Vagina (tissue), 2 donors: ENCODE data around the gene BFSP1. TPM values are rescaled to one million over a fixed set of nuclear protein-coding genes. Genes with fewer than 3 reads are reported as not detected.

ENCODE experiments used
- DNase-seq, 2 donors: peaks; one replicate each; pipeline ENCODE4 v3.0.0-alpha.2; 2017; ENCODE audit errors: extremely low spot score in 2 of 2
- H3K27ac ChIP-seq: fragments of 200-600 bp; sonication (generic); one replicate; pipeline ENCODE4 v1.5.1; 2019
- H3K27me3 ChIP-seq: fragments of 200-600 bp; sonication (generic); one replicate; pipeline ENCODE4 v1.5.1; 2019
- H3K36me3 ChIP-seq, 2 donors: fragments of 200-600 bp; sonication (generic); one replicate each; pipeline ENCODE4 v1.5.1; 2017 to 2019
- H3K4me1 ChIP-seq: fragments of 200-600 bp; sonication (generic); one replicate; pipeline ENCODE4 v1.5.1; 2019
- H3K4me3 ChIP-seq, 2 donors: fragments of 200-600 bp; sonication (generic); 1 replicate in 1 of 2; 2 replicates in 1 of 2; pipeline ENCODE4 v1.5.1; 2016 to 2019
- H3K9me3 ChIP-seq: fragments of 200-600 bp; sonication (generic); one replicate; pipeline ENCODE4 v1.5.1; 2019
- CTCF ChIP-seq, 3 experiments: fragments of 450-650 bp in 2 of 3; fragments of 200-600 bp in 1 of 3; sonication (generic) in 1 of 3; IDR thresholded peaks; one replicate each; pipeline ENCODE4 v1.5.1; 2017 to 2019; ENCODE audit warnings: antibody characterized with exemption in 3 of 3, mild to moderate bottlenecking in 2 of 3, moderate library complexity in 2 of 3
- POLR2A ChIP-seq, 2 donors: fragments of 450-650 bp; IDR thresholded peaks; one replicate each; pipeline ENCODE4 v1.6.1; 2017; ENCODE audit warnings: antibody characterized with exemption in 2 of 2, mild to moderate bottlenecking in 2 of 2, moderate library complexity in 2 of 2
- POLR2AphosphoS5 ChIP-seq, 2 donors: sonication (generic); formaldehyde crosslinking; IDR thresholded peaks; one replicate each; pipeline ENCODE4 v1.9.0; 2017; ENCODE audit warnings: antibody characterized with exemption in 2 of 2, mild to moderate bottlenecking in 2 of 2, low read depth in 1 of 2; ENCODE audit not compliant: insufficient read depth in 1 of 2
- intact Hi-C: fragments of 100-400 bp; cut with DNase I; formaldehyde crosslinking; loops from one replicate; pipeline ENCODE4 v1.15.1; 2023
- total RNA-seq: library from RNA; depleted of rRNA; stranded (reverse); fragments of >200 nt; gene quantifications from one replicate; pipeline ENCODE4 v1.2.3, GENCODE V29; 2016

BFSP1 gene
- total RNA-seq, 1 donor from 2014 or later = 0.49 TPM

- no peak for TF ChIP-seq POLR2A (IDR thresholded peaks at IDR 0.05)
- no peak for TF ChIP-seq POLR2AphosphoS5 (IDR thresholded peaks at IDR 0.05; ENCODE audit: insufficient read depth in 1 of 2, low read depth in 1 of 2)
- no peaks in the 10 kb centered on the region for H3K36me3 ChIP-seq
- no peaks in the 10 kb centered on the region for H3K4me1 ChIP-seq
- no peak overlapping the region for H3K27ac ChIP-seq
- intact Hi-C loops = no loop called here
- H3K27me3 ChIP-seq = no peaks in the 10 kb centered on the region
- H3K4me3 ChIP-seq = no peak overlapping the region
- no peaks in the 10 kb centered on the region for H3K9me3 ChIP-seq
- DNase-seq = no peak
Observed at GRCh38 chr20:17513939-17514338, 17.2 kb downstream of the BFSP1 start.

- H3K4me1 ChIP-seq = no peaks in the 10 kb centered on the region
- H3K4me3 ChIP-seq = no peak overlapping the region
- H3K36me3 ChIP-seq = no peaks in the 10 kb centered on the region
- no peak overlapping the region for H3K27ac ChIP-seq
- intact Hi-C loops = no loop called here
- no peak for DNase-seq
- TF ChIP-seq POLR2A (IDR thresholded peaks at IDR 0.05) (no peak), CTCF (IDR thresholded peaks at IDR 0.05) (no peak), POLR2AphosphoS5 (IDR thresholded peaks at IDR 0.05; ENCODE audit: insufficient read depth in 1 of 2, low read depth in 1 of 2) (no peak)
- no peaks in the 10 kb centered on the region for H3K27me3 ChIP-seq
- no peaks in the 10 kb centered on the region for H3K9me3 ChIP-seq
Observed at GRCh38 chr20:17511401-17511800, 19.8 kb downstream of the BFSP1 start.

GRCh38 chr20:17510548-17510947 is 20.6 kb downstream of the BFSP1 start:
- no peak for TF ChIP-seq POLR2A (IDR thresholded peaks at IDR 0.05)
- TF ChIP-seq CTCF (IDR thresholded peaks at IDR 0.05) = no peak
- TF ChIP-seq POLR2AphosphoS5 (IDR thresholded peaks at IDR 0.05; ENCODE audit: insufficient read depth in 1 of 2, low read depth in 1 of 2) = no peak
- Histone ChIP-seq H3K4me3 (no peak overlapping the region), H3K9me3 (no peaks in the 10 kb centered on the region), H3K27me3 (no peaks in the 10 kb centered on the region), H3K4me1 (peaks cover 3% of the 10 kb centered on the region), H3K27ac (no peak overlapping the region), H3K36me3 (no peaks in the 10 kb centered on the region)
- no peak for DNase-seq
- intact Hi-C loops = no loop called here

GRCh38 chr20:17508756-17509155 is 22.4 kb downstream of the BFSP1 start:
- Histone ChIP-seq H3K4me3 (no peak overlapping the region), H3K27me3 (no peaks in the 10 kb centered on the region), H3K27ac (no peak overlapping the region), H3K9me3 (no peaks in the 10 kb centered on the region), H3K4me1 (peaks cover 14% of the 10 kb centered on the region), H3K36me3 (no peaks in the 10 kb centered on the region)
- TF ChIP-seq CTCF (IDR thresholded peaks at IDR 0.05) (no peak), POLR2AphosphoS5 (IDR thresholded peaks at IDR 0.05; ENCODE audit: insufficient read depth in 1 of 2, low read depth in 1 of 2) (no peak), POLR2A (IDR thresholded peaks at IDR 0.05) (no peak)
- no peak for DNase-seq
- intact Hi-C loops = loop anchor here (10.0 kb wide), 1 partner anchor 486 kb away; no protein-coding TSS in a partner anchor

- H3K9me3 ChIP-seq = no peaks in the 10 kb centered on the region
- TF ChIP-seq POLR2A (IDR thresholded peaks at IDR 0.05) (no peak), CTCF (IDR thresholded peaks at IDR 0.05) (no peak), POLR2AphosphoS5 (IDR thresholded peaks at IDR 0.05; ENCODE audit: insufficient read depth in 1 of 2, low read depth in 1 of 2) (no peak)
- H3K4me1 ChIP-seq = peaks cover 14% of the 10 kb centered on the region
- intact Hi-C loops = loop anchor here (10.0 kb wide), 1 partner anchor 487 kb away; no protein-coding TSS in a partner anchor
- DNase-seq = no peak
- no peaks in the 10 kb centered on the region for H3K27me3 ChIP-seq
- H3K4me3 ChIP-seq = no peak overlapping the region
- H3K27ac ChIP-seq = no peak overlapping the region
- H3K36me3 ChIP-seq = no peaks in the 10 kb centered on the region
Observed at GRCh38 chr20:17507531-17507930, 23.6 kb downstream of the BFSP1 start.
